Heart left ventricle (tissue), 13 donors: ENCODE measurements around the gene COBL.

Experiments used
- CTCF ChIP-seq, 12 donors: fragments of 200-600 bp; sonication (generic) in 4 of 12; IDR thresholded peaks; one replicate each; pipeline versions ENCODE4 v1.5.0 to v1.8.0; 2018 to 2022; ENCODE audit warnings: antibody characterized with exemption in 12 of 12, mild to moderate bottlenecking in 5 of 12
- POLR2A ChIP-seq, 2 donors: fragments of 450-650 bp; IDR thresholded peaks; one replicate each; pipeline ENCODE4 v1.6.1; 2017; ENCODE audit warnings: antibody characterized with exemption in 2 of 2, mild to moderate bottlenecking in 2 of 2, moderate library complexity in 2 of 2
- donor health status: ischemic (EF 13 %, LVEDD 7.1; RV severe dilation, severe dysfunction).
- donor health status: DM: no; HTN: yes; CAD: no.
- donor health status: DM: no; HTN: no; CAD: no.
- donor health status: ischemic (EF 25% LVEDD 6.9; RV normal size, moderate dysfunction).
- donor health status: ischemic (EF 25% LVEDD 5.7; RV mildly dilated, moderate dysfunction).
- donor health status: ischemic (EF 35%, LVEDD 5.7; RV mildly dilated, moderate dysfunction).
- donor health status: nonischemic (EF 11% LVEDD 7.7; RV severe dilation, severe dysfunction).
- donor health status: DM: yes; HTN: yes; CAD: no.
- donor health status: PGD.
- donor health status: ischemic (EF 29% LVEDD 5.4; RV normal size, mild dysfunction).
- donor health status: nonischemic (EF 23%, LVEDD 6.1; RV moderate dilation, normal function).

- TF ChIP-seq CTCF (IDR thresholded peaks at IDR 0.05), result no peak
- no peak for TF ChIP-seq POLR2A (IDR thresholded peaks at IDR 0.05)
Observed at GRCh38 chr7:51297986-51298385, 18.6 kb downstream of the COBL start.
